GM18870 (cell line): ENCODE measurements around the gene CDH16.

ENCODE experiments used
- ATAC-seq: cut with Tn5 transposase; IDR thresholded peaks from one replicate; pipeline ENCODE4 v1.9.1; 2021; ENCODE audit warnings: moderate library complexity; ENCODE audit not compliant: unreplicated experiment

Gene CDH16

GRCh38 chr16:66913711-66914110, 5.0 kb downstream of the CDH16 start:
- ATAC-seq, result no peak

GRCh38 chr16:66913081-66913480, 5.6 kb downstream of the CDH16 start:
- ATAC-seq, result no peak

GRCh38 chr16:66911801-66912200, 6.9 kb downstream of the CDH16 start:
- ATAC-seq, result no peak

- ATAC-seq, result no peak
These were observed 7.6 kb downstream of the CDH16 start for GRCh38 chr16:66911112-66911511.

- ATAC-seq, result no peak
These were observed 8.3 kb downstream of the CDH16 start for GRCh38 chr16:66910175-66910940.

- no peak for ATAC-seq
These were observed 9.7 kb downstream of the CDH16 start for GRCh38 chr16:66908762-66909559.

GRCh38 chr16:66908116-66908515, 10.6 kb downstream of the CDH16 start:
- no peak for ATAC-seq

GRCh38 chr16:66906916-66907836, 11.5 kb downstream of the CDH16 start:
- no peak for ATAC-seq

- no peak for ATAC-seq
These were observed 12.8 kb downstream of the CDH16 start for GRCh38 chr16:66905633-66906539.

GRCh38 chr16:66904846-66905632, 13.6 kb downstream of the CDH16 start:
- no peak for ATAC-seq

- no peak for ATAC-seq
These were observed 14.2 kb downstream of the CDH16 start for GRCh38 chr16:66904428-66904845.

- ATAC-seq, result no peak
These were observed 14.9 kb downstream of the CDH16 start for GRCh38 chr16:66903544-66904427.

GRCh38 chr16:66902648-66903543, 15.8 kb downstream of the CDH16 start:
- no peak for ATAC-seq

- ATAC-seq, result no peak
These were observed 17.1 kb downstream of the CDH16 start for GRCh38 chr16:66901626-66902025.

- no peak for ATAC-seq
These were observed 17.8 kb downstream of the CDH16 start for GRCh38 chr16:66900721-66901441.

GRCh38 chr16:66899945-66900710, 18.6 kb downstream of the CDH16 start:
- no peak for ATAC-seq
